GM19193 (cell line): ENCODE measurements around the gene PIK3CD.

Experiments used
- POLR2A ChIP-seq: IDR thresholded peaks from 4 replicates; pipeline ENCODE4 v1.6.1; 2011; ENCODE audit not compliant: insufficient read depth, insufficient read length; ENCODE audit errors: extremely low read depth

The PIK3CD gene

GRCh38 chr1:9643351-9644256 lies 7.9 kb upstream of the PIK3CD start:
- TF ChIP-seq POLR2A: no peak

GRCh38 chr1:9646037-9646436 lies 5.5 kb upstream of the PIK3CD start:
- TF ChIP-seq POLR2A: no peak

GRCh38 chr1:9648171-9648570 lies 3.4 kb upstream of the PIK3CD start:
- TF ChIP-seq POLR2A: no peak

GRCh38 chr1:9649769-9650168 lies 1.8 kb upstream of the PIK3CD start:
- TF ChIP-seq POLR2A: no peak

GRCh38 chr1:9651220-9651564 lies 339 bp upstream of the PIK3CD start:
- TF ChIP-seq POLR2A: no peak

GRCh38 chr1:9652379-9653209 lies 1.1 kb downstream of the PIK3CD start:
- TF ChIP-seq POLR2A: peak; percentile 69

GRCh38 chr1:9653210-9653490 lies 1.6 kb downstream of the PIK3CD start:
- TF ChIP-seq POLR2A: no peak

GRCh38 chr1:9653491-9654050 lies 2.0 kb downstream of the PIK3CD start:
- TF ChIP-seq POLR2A: no peak

GRCh38 chr1:9654051-9654833 lies 2.7 kb downstream of the PIK3CD start:
- TF ChIP-seq POLR2A: peak; percentile 51

GRCh38 chr1:9654834-9655723 lies 3.5 kb downstream of the PIK3CD start:
- peak; percentile 47 for TF ChIP-seq POLR2A

GRCh38 chr1:9655836-9656235 lies 4.3 kb downstream of the PIK3CD start:
- no peak for TF ChIP-seq POLR2A

GRCh38 chr1:9657521-9658032 lies 6.0 kb downstream of the PIK3CD start:
- no peak for TF ChIP-seq POLR2A

- no peak for TF ChIP-seq POLR2A
Measured at GRCh38 chr1:9658199-9658598, 6.7 kb downstream of the PIK3CD start.

- TF ChIP-seq POLR2A: no peak
Measured at GRCh38 chr1:9659328-9659727, 7.8 kb downstream of the PIK3CD start.

GRCh38 chr1:9663257-9663656 lies 11.7 kb downstream of the PIK3CD start:
- TF ChIP-seq POLR2A: no peak

GRCh38 chr1:9665193-9665592 lies 13.7 kb downstream of the PIK3CD start:
- TF ChIP-seq POLR2A: no peak
